Body of pancreas (tissue), 4 donors: Measurements from ENCODE around the gene KRT73. TPM values are rescaled to one million over a fixed set of nuclear protein-coding genes. Genes with fewer than 3 reads are reported as not detected.

ENCODE experiments used
- ATAC-seq: fragments of 150-250 bp; one replicate; pipeline ENCODE4 v1.9.1; 2016
- DNase-seq, 4 donors: peaks; one replicate each; pipeline ENCODE4 v3.0.0-alpha.2; 2019
- H3K27ac ChIP-seq, 4 donors: fragments of 200-600 bp; sonication (generic); 1 replicate in 3 of 4; 2 replicates in 1 of 4; pipeline versions ENCODE4 v1.5.1 to v1.6.1; 2016 to 2019; ENCODE audit warnings: mild to moderate bottlenecking in 1 of 4, mixed read lengths in 1 of 4, moderate library complexity in 1 of 4
- H3K27me3 ChIP-seq, 2 donors: fragments of 200-600 bp; sonication (generic); one replicate each; pipeline ENCODE4 v1.6.0; 2016; ENCODE audit warnings: mild to moderate bottlenecking in 1 of 2
- H3K36me3 ChIP-seq, 2 donors: fragments of 200-600 bp; sonication (generic); replicated peaks in 1 of 2; 2 replicates each; pipeline ENCODE4 v1.5.1; 2016; ENCODE audit warnings: low read depth in 2 of 2; ENCODE audit not compliant: insufficient read depth in 1 of 2
- H3K4me1 ChIP-seq: fragments of 200-600 bp; sonication (generic); one replicate; pipeline ENCODE4 v1.6.0; 2016
- H3K4me3 ChIP-seq, 2 donors: fragments of 200-600 bp; sonication (generic); 1 replicate in 1 of 2; 2 replicates in 1 of 2; pipeline ENCODE4 v1.5.1; 2016 to 2019
- H3K9me3 ChIP-seq, 3 donors: fragments of 200-600 bp; sonication (generic); 1 replicate in 2 of 3; 2 replicates in 1 of 3; pipeline ENCODE4 v1.5.1; 2016
- CTCF ChIP-seq, 7 experiments: fragments of 450-650 bp in 4 of 7; fragments of 200-600 bp in 3 of 7; sonication (generic) in 3 of 7; IDR thresholded peaks; one replicate each; pipeline ENCODE4 v1.5.1; 2016 to 2019; ENCODE audit warnings: antibody characterized with exemption in 7 of 7
- POLR2A ChIP-seq, 3 donors: fragments of 450-650 bp; IDR thresholded peaks; one replicate each; pipeline ENCODE4 v1.6.1; 2016; ENCODE audit warnings: antibody characterized with exemption in 3 of 3, mild to moderate bottlenecking in 2 of 3
- WGBS, 2 donors: methylation state at CpG; one replicate each; pipeline ENCODE4 v1.1.5; 2017; 5-methylcytosine and 5-hydroxymethylcytosine counted together
- intact Hi-C: fragments of 100-400 bp; cut with DNase I; formaldehyde crosslinking; loops from one replicate; pipeline ENCODE4 v1.15.1; 2023
- total RNA-seq, 2 donors: library from RNA; depleted of rRNA; stranded (reverse); fragments of >200 nt; gene quantifications; one replicate each; pipeline ENCODE4 v1.1.0, GENCODE V29; 2016

The KRT73 gene
- total RNA-seq, 2 donors from 2014 or later = 1.3 TPM; not detected in 1

- Histone ChIP-seq H3K36me3 (no peaks in the 10 kb centered on the region), H3K4me3 (no peak overlapping the region), H3K4me1 (no peaks in the 10 kb centered on the region), H3K27me3 (no peaks in the 10 kb centered on the region), H3K9me3 (no peaks in the 10 kb centered on the region), H3K27ac (no peak overlapping the region)
- TF ChIP-seq CTCF (IDR thresholded peaks at IDR 0.05) (no peak), POLR2A (IDR thresholded peaks at IDR 0.05) (no peak)
- ATAC-seq (no peak), DNase-seq (no peak)
- WGBS, 2 donors = 45 to 47% methylated on average over 1 to 2 of the region's 2 CpGs
- intact Hi-C loops = no loop called here
Measured at GRCh38 chr12:52627395-52628110, 9.2 kb upstream of the KRT73 start.

GRCh38 chr12:52622349-52622748 is 4.0 kb upstream of the KRT73 start:
- Histone ChIP-seq H3K9me3 (no peaks in the 10 kb centered on the region), H3K27ac (no peak overlapping the region), H3K4me3 (no peak overlapping the region), H3K36me3 (no peaks in the 10 kb centered on the region), H3K27me3 (no peaks in the 10 kb centered on the region), H3K4me1 (no peaks in the 10 kb centered on the region)
- intact Hi-C loops = no loop called here
- no peak for ATAC-seq
- DNase-seq = no peak
- 79 to 89% methylated on average over 5 of the region's 5 CpGs for WGBS, 2 donors
- no peak for TF ChIP-seq POLR2A (IDR thresholded peaks at IDR 0.05)
- TF ChIP-seq CTCF (IDR thresholded peaks at IDR 0.05) = no peak

GRCh38 chr12:52618866-52619265 is 507 bp upstream of the KRT73 start:
- no peaks in the 10 kb centered on the region for H3K4me1 ChIP-seq
- no peaks in the 10 kb centered on the region for H3K27me3 ChIP-seq
- intact Hi-C loops = no loop called here
- H3K9me3 ChIP-seq = no peaks in the 10 kb centered on the region
- no peak overlapping the region for H3K4me3 ChIP-seq
- DNase-seq (no peak), ATAC-seq (no peak)
- no peak for TF ChIP-seq POLR2A (IDR thresholded peaks at IDR 0.05)
- TF ChIP-seq CTCF (IDR thresholded peaks at IDR 0.05) = no peak
- WGBS, 2 donors = 54 to 62% methylated on average over 2 of the region's 2 CpGs
- no peak overlapping the region for H3K27ac ChIP-seq
- H3K36me3 ChIP-seq = no peaks in the 10 kb centered on the region

- Histone ChIP-seq H3K9me3 (no peaks in the 10 kb centered on the region), H3K27ac (no peak overlapping the region), H3K4me3 (no peak overlapping the region), H3K4me1 (no peaks in the 10 kb centered on the region), H3K27me3 (no peaks in the 10 kb centered on the region), H3K36me3 (no peaks in the 10 kb centered on the region)
- DNase-seq = no peak
- TF ChIP-seq CTCF (IDR thresholded peaks at IDR 0.05) = no peak
- TF ChIP-seq POLR2A (IDR thresholded peaks at IDR 0.05) = no peak
- no peak for ATAC-seq
- WGBS, 2 donors = 63 to 70% methylated on average over 6 to 7 of the region's 7 CpGs
- intact Hi-C loops = no loop called here
Measured at GRCh38 chr12:52617403-52617785, 965 bp downstream of the KRT73 start.
